ENCODE data around the gene DLL1. TPM values are rescaled to one million over a fixed set of nuclear protein-coding genes. Genes with fewer than 3 reads are reported as not detected.

DLL1 gene
- total RNA-seq, 1 experiment from 2014 or later: 2.7 TPM

GRCh38 chr6:170277893-170278742 is 12.8 kb downstream of the DLL1 start:
- DNase-seq: no peak
- no peaks in the 10 kb centered on the region for H3K36me3 ChIP-seq
- H3K4me3 ChIP-seq: no peak overlapping the region
- no peaks in the 10 kb centered on the region for H3K27me3 ChIP-seq
- no peaks in the 10 kb centered on the region for H3K9me3 ChIP-seq

- Histone ChIP-seq H3K27me3 (no peaks in the 10 kb centered on the region), H3K9me3 (no peaks in the 10 kb centered on the region), H3K36me3 (no peaks in the 10 kb centered on the region), H3K4me3 (no peak overlapping the region)
- DNase-seq: no peak
These were observed 14.4 kb downstream of the DLL1 start for GRCh38 chr6:170276369-170277057.

GRCh38 chr6:170274713-170275560 is 15.9 kb downstream of the DLL1 start:
- Histone ChIP-seq H3K27me3 (no peaks in the 10 kb centered on the region), H3K4me3 (no peak overlapping the region), H3K9me3 (no peaks in the 10 kb centered on the region), H3K36me3 (no peaks in the 10 kb centered on the region)
- no peak for DNase-seq

- Histone ChIP-seq H3K36me3 (no peaks in the 10 kb centered on the region), H3K9me3 (no peaks in the 10 kb centered on the region), H3K4me3 (no peak overlapping the region), H3K27me3 (no peaks in the 10 kb centered on the region)
- no peak for DNase-seq
These were observed 17.2 kb downstream of the DLL1 start for GRCh38 chr6:170273681-170274080.

- DNase-seq: no peak
These were observed 17.7 kb downstream of the DLL1 start for GRCh38 chr6:170273191-170273590.

GRCh38 chr6:170272341-170273065 is 18.4 kb downstream of the DLL1 start:
- Histone ChIP-seq H3K36me3 (no peaks in the 10 kb centered on the region), H3K4me3 (no peak overlapping the region), H3K27me3 (no peaks in the 10 kb centered on the region), H3K9me3 (no peaks in the 10 kb centered on the region)
- DNase-seq: no peak

More at GRCh38 chr6:170273191-170273590, 17.7 kb downstream of the DLL1 start:
- Histone ChIP-seq H3K36me3 (no peaks in the 10 kb centered on the region), H3K4me3 (no peak overlapping the region), H3K27me3 (no peaks in the 10 kb centered on the region), H3K9me3 (no peaks in the 10 kb centered on the region)

GRCh38 chr6:170271771-170272314 is 19.0 kb downstream of the DLL1 start:
- Histone ChIP-seq H3K27me3 (no peaks in the 10 kb centered on the region), H3K9me3 (no peaks in the 10 kb centered on the region), H3K36me3 (no peaks in the 10 kb centered on the region), H3K4me3 (no peak overlapping the region)
- DNase-seq: no peak

GRCh38 chr6:170270984-170271593 is 19.8 kb downstream of the DLL1 start:
- DNase-seq: no peak
- H3K27me3 ChIP-seq: no peaks in the 10 kb centered on the region
- H3K9me3 ChIP-seq: no peaks in the 10 kb centered on the region
- H3K4me3 ChIP-seq: no peak overlapping the region
- no peaks in the 10 kb centered on the region for H3K36me3 ChIP-seq

GRCh38 chr6:170269846-170270541 is 20.9 kb downstream of the DLL1 start:
- H3K4me3 ChIP-seq: no peak overlapping the region
- no peak for DNase-seq
- no peaks in the 10 kb centered on the region for H3K9me3 ChIP-seq

GRCh38 chr6:170269151-170269845 is 21.6 kb downstream of the DLL1 start:
- no peaks in the 10 kb centered on the region for H3K27me3 ChIP-seq
- H3K9me3 ChIP-seq: no peaks in the 10 kb centered on the region
- H3K4me3 ChIP-seq: no peak overlapping the region
- DNase-seq: no peak
- H3K36me3 ChIP-seq: no peaks in the 10 kb centered on the region

More at GRCh38 chr6:170269846-170270541, 20.9 kb downstream of the DLL1 start:
- Histone ChIP-seq H3K27me3 (no peaks in the 10 kb centered on the region), H3K36me3 (no peaks in the 10 kb centered on the region)

- DNase-seq: no peak
These were observed 22.4 kb downstream of the DLL1 start for GRCh38 chr6:170268216-170269129.

GRCh38 chr6:170267688-170268087 is 23.2 kb downstream of the DLL1 start:
- Histone ChIP-seq H3K4me3 (no peak overlapping the region), H3K36me3 (no peaks in the 10 kb centered on the region), H3K27me3 (no peaks in the 10 kb centered on the region), H3K9me3 (no peaks in the 10 kb centered on the region)
- no peak for DNase-seq

More at GRCh38 chr6:170268216-170269129, 22.4 kb downstream of the DLL1 start:
- H3K9me3 ChIP-seq: no peaks in the 10 kb centered on the region
- no peaks in the 10 kb centered on the region for H3K36me3 ChIP-seq
- no peaks in the 10 kb centered on the region for H3K27me3 ChIP-seq
- H3K4me3 ChIP-seq: no peak overlapping the region

- H3K4me3 ChIP-seq: no peak overlapping the region
- H3K9me3 ChIP-seq: no peaks in the 10 kb centered on the region
- no peaks in the 10 kb centered on the region for H3K36me3 ChIP-seq
- no peaks in the 10 kb centered on the region for H3K27me3 ChIP-seq
- DNase-seq: no peak
These were observed 24.6 kb downstream of the DLL1 start for GRCh38 chr6:170266061-170266825.

Data from MG63 (cell line).